Upper lobe of left lung (tissue), 4 donors: ENCODE results near the gene CD276.

Experiments used
- EP300 ChIP-seq, 4 donors: sonication (generic); formaldehyde crosslinking; IDR thresholded peaks; one replicate each; pipeline ENCODE4 v1.5.1; 2017; ENCODE audit warnings: antibody characterized with exemption in 4 of 4, control low read depth in 2 of 4
- POLR2A ChIP-seq, 4 donors: fragments of 450-650 bp; IDR thresholded peaks; one replicate each; pipeline ENCODE4 v1.5.1; 2016 to 2017; ENCODE audit warnings: antibody characterized with exemption in 4 of 4, mild to moderate bottlenecking in 2 of 4
- TF ChIP-seq, protein P1 (sequence below), 6 experiments: fragments of 450-650 bp in 4 of 6; fragments of 200-600 bp in 2 of 6; sonication (generic) in 2 of 6; IDR thresholded peaks; one replicate each; pipeline ENCODE4 v1.5.1; 2016 to 2019; ENCODE audit warnings: antibody characterized with exemption in 6 of 6

DNA sequence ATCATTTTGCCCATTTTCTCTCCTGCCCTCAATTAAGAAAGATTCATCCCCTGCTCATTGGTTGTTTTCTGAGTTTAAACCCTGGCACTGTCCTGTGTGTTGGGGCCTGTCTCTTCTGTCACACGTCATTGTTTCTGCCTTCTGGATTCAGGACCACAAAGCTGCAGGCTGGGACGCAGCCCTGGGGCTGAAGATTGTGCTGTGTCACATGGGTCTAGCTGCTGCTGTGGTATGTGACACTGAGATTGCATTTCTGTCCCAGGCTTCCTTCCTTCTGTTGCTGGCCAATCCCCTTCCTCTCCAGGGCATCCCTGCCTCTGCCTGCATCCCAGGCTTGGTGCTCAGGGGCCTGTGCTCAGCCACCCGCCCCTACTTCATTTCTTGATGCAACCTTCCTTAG lies 40.0 kb downstream of the CD276 start:
- TF ChIP-seq EP300 (IDR thresholded peaks at IDR 0.05) (no peak), POLR2A (IDR thresholded peaks at IDR 0.05) (no peak)
- TF ChIP-seq, protein P1, sequence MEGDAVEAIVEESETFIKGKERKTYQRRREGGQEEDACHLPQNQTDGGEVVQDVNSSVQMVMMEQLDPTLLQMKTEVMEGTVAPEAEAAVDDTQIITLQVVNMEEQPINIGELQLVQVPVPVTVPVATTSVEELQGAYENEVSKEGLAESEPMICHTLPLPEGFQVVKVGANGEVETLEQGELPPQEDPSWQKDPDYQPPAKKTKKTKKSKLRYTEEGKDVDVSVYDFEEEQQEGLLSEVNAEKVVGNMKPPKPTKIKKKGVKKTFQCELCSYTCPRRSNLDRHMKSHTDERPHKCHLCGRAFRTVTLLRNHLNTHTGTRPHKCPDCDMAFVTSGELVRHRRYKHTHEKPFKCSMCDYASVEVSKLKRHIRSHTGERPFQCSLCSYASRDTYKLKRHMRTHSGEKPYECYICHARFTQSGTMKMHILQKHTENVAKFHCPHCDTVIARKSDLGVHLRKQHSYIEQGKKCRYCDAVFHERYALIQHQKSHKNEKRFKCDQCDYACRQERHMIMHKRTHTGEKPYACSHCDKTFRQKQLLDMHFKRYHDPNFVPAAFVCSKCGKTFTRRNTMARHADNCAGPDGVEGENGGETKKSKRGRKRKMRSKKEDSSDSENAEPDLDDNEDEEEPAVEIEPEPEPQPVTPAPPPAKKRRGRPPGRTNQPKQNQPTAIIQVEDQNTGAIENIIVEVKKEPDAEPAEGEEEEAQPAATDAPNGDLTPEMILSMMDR (IDR thresholded peaks at IDR 0.05) = no peak
